ENCODE data around the gene WWOX.

The WWOX gene

GRCh38 chr16:78967948-78968347, 868.5 kb downstream of the WWOX start:
- TF ChIP-seq CTCF (IDR thresholded peaks at IDR 0.05; ENCODE audit: control insufficient read depth, insufficient read depth, low read depth, low read length, missing control alignments) = no peak
- DNase-seq (ENCODE audit: low read depth) = no peak
- no peak overlapping the region for H3K4me3 ChIP-seq (ENCODE audit: control insufficient read depth, low read depth, low read length)

- no peak for TF ChIP-seq CTCF (IDR thresholded peaks at IDR 0.05; ENCODE audit: control insufficient read depth, insufficient read depth, low read depth, low read length, missing control alignments)
- no peak for DNase-seq (ENCODE audit: low read depth)
- no peak overlapping the region for H3K4me3 ChIP-seq (ENCODE audit: control insufficient read depth, low read depth, low read length)
Observed at GRCh38 chr16:78969721-78970120, 870.3 kb downstream of the WWOX start.

GRCh38 chr16:78970650-78971049, 871.2 kb downstream of the WWOX start:
- H3K4me3 ChIP-seq (ENCODE audit: control insufficient read depth, low read depth, low read length) = no peak overlapping the region
- TF ChIP-seq CTCF (IDR thresholded peaks at IDR 0.05; ENCODE audit: control insufficient read depth, insufficient read depth, low read depth, low read length, missing control alignments) = no peak
- no peak for DNase-seq (ENCODE audit: low read depth)

GRCh38 chr16:78972006-78972405, 872.6 kb downstream of the WWOX start:
- no peak for DNase-seq (ENCODE audit: low read depth)
- no peak for TF ChIP-seq CTCF (IDR thresholded peaks at IDR 0.05; ENCODE audit: control insufficient read depth, insufficient read depth, low read depth, low read length, missing control alignments)
- H3K4me3 ChIP-seq (ENCODE audit: control insufficient read depth, low read depth, low read length) = no peak overlapping the region

- H3K4me3 ChIP-seq (ENCODE audit: control insufficient read depth, low read depth, low read length) = no peak overlapping the region
- TF ChIP-seq CTCF (IDR thresholded peaks at IDR 0.05; ENCODE audit: control insufficient read depth, insufficient read depth, low read depth, low read length, missing control alignments) = no peak
- no peak for DNase-seq (ENCODE audit: low read depth)
Observed at GRCh38 chr16:78972986-78973385, 873.5 kb downstream of the WWOX start.

- no peak for TF ChIP-seq CTCF (IDR thresholded peaks at IDR 0.05; ENCODE audit: control insufficient read depth, insufficient read depth, low read depth, low read length, missing control alignments)
- no peak overlapping the region for H3K4me3 ChIP-seq (ENCODE audit: control insufficient read depth, low read depth, low read length)
- DNase-seq (ENCODE audit: low read depth) = no peak
Observed at GRCh38 chr16:78976212-78976611, 876.8 kb downstream of the WWOX start.

GRCh38 chr16:78980825-78981224, 881.4 kb downstream of the WWOX start:
- TF ChIP-seq CTCF (IDR thresholded peaks at IDR 0.05; ENCODE audit: control insufficient read depth, insufficient read depth, low read depth, low read length, missing control alignments) = no peak
- no peak overlapping the region for H3K4me3 ChIP-seq (ENCODE audit: control insufficient read depth, low read depth, low read length)
- no peak for DNase-seq (ENCODE audit: low read depth)
